HG03460 (cell line): ENCODE measurements around the gene CDHR2.

Source experiments
- ATAC-seq: cut with Tn5 transposase; IDR thresholded peaks from one replicate; pipeline ENCODE4 v1.9.1; 2021; ENCODE audit not compliant: unreplicated experiment

The CDHR2 gene

GRCh38 chr5:176619569-176620332 lies 70.6 kb downstream of the CDHR2 start:
- no peak for ATAC-seq

GRCh38 chr5:176620333-176620981 lies 71.3 kb downstream of the CDHR2 start:
- ATAC-seq: no peak

- ATAC-seq: no peak
Observed at GRCh38 chr5:176621661-176622079, 72.5 kb downstream of the CDHR2 start.

- ATAC-seq: no peak
Observed at GRCh38 chr5:176624142-176624541, 75.0 kb downstream of the CDHR2 start.

- ATAC-seq: no peak
Observed at GRCh38 chr5:176624938-176625337, 75.8 kb downstream of the CDHR2 start.

- ATAC-seq: no peak
Observed at GRCh38 chr5:176625512-176625911, 76.4 kb downstream of the CDHR2 start.

GRCh38 chr5:176625966-176626875 lies 77.1 kb downstream of the CDHR2 start:
- no peak for ATAC-seq

GRCh38 chr5:176626876-176627236 lies 77.7 kb downstream of the CDHR2 start:
- no peak for ATAC-seq

- no peak for ATAC-seq
Observed at GRCh38 chr5:176627582-176627981, 78.4 kb downstream of the CDHR2 start.

GRCh38 chr5:176628406-176629228 lies 79.5 kb downstream of the CDHR2 start:
- ATAC-seq: no peak

- ATAC-seq: no peak
Observed at GRCh38 chr5:176629317-176629852, 80.2 kb downstream of the CDHR2 start.

GRCh38 chr5:176629853-176630680 lies 80.9 kb downstream of the CDHR2 start, which contains the start of the genes EIF4E1B and SNCB:
TSS of gene EIF4E1B (plus strand) at chr5:176630675. CDS start at chr5:176642788, 12,113 bp downstream.
TSS of gene SNCB (minus strand) at chr5:176630534. CDS start at chr5:176629654, 880 bp downstream.
- no peak for ATAC-seq

- ATAC-seq: no peak
Observed at GRCh38 chr5:176630681-176631222, 81.6 kb downstream of the CDHR2 start.

- ATAC-seq: no peak
Observed at GRCh38 chr5:176631383-176632200, 82.5 kb downstream of the CDHR2 start.

- ATAC-seq: no peak
Observed at GRCh38 chr5:176632745-176633144, 83.6 kb downstream of the CDHR2 start.

- ATAC-seq: no peak
Observed at GRCh38 chr5:176633598-176633997, 84.5 kb downstream of the CDHR2 start.

GRCh38 chr5:176636426-176636825 lies 87.3 kb downstream of the CDHR2 start:
- no peak for ATAC-seq

- ATAC-seq: no peak
Observed at GRCh38 chr5:176637556-176637955, 88.4 kb downstream of the CDHR2 start.
